ENCODE results near the gene SDK1.

GRCh38 chr7:4057289-4057616 is 756.2 kb downstream of the SDK1 start:
- no peak for TF ChIP-seq BHLHE40 (IDR thresholded peaks at IDR 0.05; ENCODE audit: borderline replicate concordance)
- no peak for TF ChIP-seq LEF1 (IDR thresholded peaks at IDR 0.05; ENCODE audit: borderline replicate concordance)
- TF ChIP-seq SUZ12 (IDR thresholded peaks at IDR 0.05): no peak
- TF ChIP-seq CTBP1 (IDR thresholded peaks at IDR 0.05; ENCODE audit: borderline replicate concordance): no peak
- TF ChIP-seq FOXK2 (IDR thresholded peaks at IDR 0.05): no peak
- TF ChIP-seq HDGF (IDR thresholded peaks at IDR 0.05; ENCODE audit: borderline replicate concordance): no peak
- no peak for TF ChIP-seq SP1 (IDR thresholded peaks at IDR 0.05)
- TF ChIP-seq FOXA1 (IDR thresholded peaks at IDR 0.05): no peak
- no peak for TF ChIP-seq ELF4 (IDR thresholded peaks at IDR 0.05)
- TF ChIP-seq, protein P1, sequence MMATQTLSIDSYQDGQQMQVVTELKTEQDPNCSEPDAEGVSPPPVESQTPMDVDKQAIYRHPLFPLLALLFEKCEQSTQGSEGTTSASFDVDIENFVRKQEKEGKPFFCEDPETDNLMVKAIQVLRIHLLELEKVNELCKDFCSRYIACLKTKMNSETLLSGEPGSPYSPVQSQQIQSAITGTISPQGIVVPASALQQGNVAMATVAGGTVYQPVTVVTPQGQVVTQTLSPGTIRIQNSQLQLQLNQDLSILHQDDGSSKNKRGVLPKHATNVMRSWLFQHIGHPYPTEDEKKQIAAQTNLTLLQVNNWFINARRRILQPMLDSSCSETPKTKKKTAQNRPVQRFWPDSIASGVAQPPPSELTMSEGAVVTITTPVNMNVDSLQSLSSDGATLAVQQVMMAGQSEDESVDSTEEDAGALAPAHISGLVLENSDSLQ (IDR thresholded peaks at IDR 0.05): no peak
